GM19463 (cell line): ENCODE data around the gene RTN4IP1.

Source experiments
- ATAC-seq: cut with Tn5 transposase; IDR thresholded peaks from one replicate; pipeline ENCODE4 v1.9.1; 2021; ENCODE audit warnings: mild to moderate bottlenecking, moderate library complexity; ENCODE audit not compliant: unreplicated experiment

The RTN4IP1 gene

GRCh38 chr6:106525107-106525881, 104.0 kb downstream of the RTN4IP1 start:
- peak; percentile 32 for ATAC-seq

- no peak for ATAC-seq
Observed at GRCh38 chr6:106522562-106523250, 106.6 kb downstream of the RTN4IP1 start.
